GM19468 (cell line): ENCODE measurements around the gene FOXK1.
"Not testable (repeated sequence)": the region's sequence is repeated elsewhere in the genome, so short reads cannot be mapped to it uniquely, and the experiment has no call there.

ENCODE experiments used
- ATAC-seq: cut with Tn5 transposase; IDR thresholded peaks from one replicate; pipeline ENCODE4 v1.9.1; 2021; ENCODE audit warnings: mild to moderate bottlenecking, moderate library complexity, moderate number of reproducible peaks; ENCODE audit not compliant: unreplicated experiment; ENCODE audit errors: extremely low read depth

FOXK1 gene

DNA sequence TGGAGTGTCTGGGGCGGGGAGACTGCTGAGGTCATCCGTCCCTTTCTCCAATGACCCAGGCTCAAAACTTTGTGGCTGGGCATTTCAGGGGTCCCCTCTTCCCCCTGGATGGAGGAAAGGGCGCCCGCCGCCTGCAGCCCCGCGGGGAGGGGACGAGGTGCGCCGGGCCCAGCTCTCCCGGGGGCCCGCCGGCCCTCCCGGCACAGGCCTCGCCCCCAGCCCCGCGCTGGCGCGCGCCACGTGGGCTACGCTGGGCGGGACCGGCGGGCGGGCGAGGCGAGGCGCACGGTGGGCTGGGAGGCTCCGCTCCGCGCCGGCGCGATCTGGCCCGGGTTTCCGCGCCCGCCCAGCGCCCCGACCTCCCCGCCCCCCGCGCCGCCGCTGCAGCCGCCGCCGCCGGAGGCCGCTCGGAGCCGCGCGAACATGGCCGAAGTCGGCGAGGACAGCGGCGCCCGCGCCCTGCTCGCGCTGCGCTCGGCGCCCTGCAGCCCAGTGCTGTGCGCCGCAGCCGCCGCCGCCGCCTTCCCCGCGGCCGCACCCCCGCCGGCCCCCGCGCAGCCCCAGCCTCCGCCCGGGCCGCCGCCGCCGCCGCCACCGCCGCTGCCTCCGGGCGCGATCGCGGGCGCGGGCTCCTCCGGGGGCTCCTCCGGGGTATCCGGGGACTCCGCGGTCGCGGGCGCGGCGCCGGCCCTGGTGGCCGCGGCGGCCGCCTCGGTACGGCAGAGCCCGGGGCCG lies at the start of gene FOXK1:
TSS of gene FOXK1 (plus strand) at position 410 of the 735 bp plus-strand sequence. CDS start at position 424, 14 bp downstream.
- peak; percentile 67 for ATAC-seq

DNA sequence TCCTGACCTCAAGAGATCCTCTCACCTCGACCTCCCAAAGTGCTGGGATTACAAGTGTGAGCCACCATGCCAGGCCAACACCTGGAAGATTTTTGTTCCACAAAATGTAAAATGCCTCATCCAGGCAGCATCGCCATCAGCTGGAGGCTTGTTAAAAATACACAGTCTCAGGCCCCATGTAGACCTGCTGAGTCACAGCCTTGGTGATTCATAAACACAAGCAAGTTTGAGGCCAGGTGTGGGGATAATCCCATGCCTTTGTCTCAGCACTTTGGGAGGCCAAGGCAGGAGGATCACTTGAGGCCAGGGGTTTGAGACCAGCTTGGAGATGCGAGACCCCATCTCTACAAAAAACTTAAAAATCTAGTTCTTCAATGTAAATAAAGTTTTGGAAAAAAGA lies 49.1 kb upstream of the FOXK1 start:
- no peak for ATAC-seq

DNA sequence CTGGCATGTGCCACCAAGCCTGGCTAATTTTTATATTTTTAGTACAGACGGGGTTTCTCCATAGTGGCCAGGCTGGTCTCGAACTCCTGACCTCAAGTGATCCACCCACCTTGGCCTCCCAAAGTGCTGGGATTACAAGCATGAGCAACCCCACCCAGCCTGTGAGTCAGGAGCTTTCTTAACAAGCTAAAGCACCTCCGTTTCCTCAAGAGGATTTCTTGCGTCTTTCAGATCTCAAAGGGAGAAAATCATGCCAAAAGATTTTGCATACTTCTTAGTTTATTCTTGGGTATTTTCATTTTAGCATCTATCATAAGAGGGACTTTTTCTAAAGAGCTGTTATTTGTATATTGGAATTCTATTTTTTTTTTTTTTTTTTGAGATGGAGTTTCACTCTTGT lies 47.9 kb upstream of the FOXK1 start:
- no peak for ATAC-seq

DNA sequence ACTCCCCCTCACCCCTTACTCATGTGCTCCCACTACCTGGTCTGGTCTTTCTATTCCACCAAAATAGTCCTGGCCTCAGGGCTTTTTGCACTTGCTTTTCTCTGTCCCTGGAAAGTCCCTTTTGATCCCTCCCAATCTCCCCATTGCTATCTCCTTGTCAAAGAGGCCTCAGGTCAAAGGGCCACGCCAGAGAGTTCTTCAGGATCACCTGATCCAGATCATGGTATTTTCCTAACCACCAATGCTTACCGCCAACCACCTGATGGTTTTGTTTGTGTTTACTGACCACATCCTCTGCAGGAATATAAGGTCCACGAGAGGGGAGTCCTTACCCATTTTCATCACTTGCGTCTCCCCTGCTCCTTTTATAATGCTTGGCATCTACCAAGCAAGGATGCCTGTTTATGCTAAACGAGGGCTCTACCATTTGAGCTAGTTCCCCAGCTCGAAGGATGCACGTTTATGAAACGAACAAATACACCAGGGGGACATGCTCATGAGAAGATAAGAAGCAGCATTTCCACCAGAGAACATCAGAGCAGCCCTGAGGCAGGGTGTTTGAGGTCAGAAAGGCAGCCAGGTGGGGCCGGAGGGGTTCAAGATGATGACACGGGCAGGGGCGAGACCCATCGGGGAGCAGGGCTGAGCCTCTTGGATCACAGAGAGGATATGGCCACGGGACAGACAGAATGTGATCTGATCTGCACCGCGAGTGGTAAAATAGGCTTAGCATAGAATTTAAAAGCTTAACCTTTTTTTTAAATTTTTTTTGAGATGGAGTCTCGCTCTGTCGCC lies 43.1 kb upstream of the FOXK1 start:
- no peak for ATAC-seq

DNA sequence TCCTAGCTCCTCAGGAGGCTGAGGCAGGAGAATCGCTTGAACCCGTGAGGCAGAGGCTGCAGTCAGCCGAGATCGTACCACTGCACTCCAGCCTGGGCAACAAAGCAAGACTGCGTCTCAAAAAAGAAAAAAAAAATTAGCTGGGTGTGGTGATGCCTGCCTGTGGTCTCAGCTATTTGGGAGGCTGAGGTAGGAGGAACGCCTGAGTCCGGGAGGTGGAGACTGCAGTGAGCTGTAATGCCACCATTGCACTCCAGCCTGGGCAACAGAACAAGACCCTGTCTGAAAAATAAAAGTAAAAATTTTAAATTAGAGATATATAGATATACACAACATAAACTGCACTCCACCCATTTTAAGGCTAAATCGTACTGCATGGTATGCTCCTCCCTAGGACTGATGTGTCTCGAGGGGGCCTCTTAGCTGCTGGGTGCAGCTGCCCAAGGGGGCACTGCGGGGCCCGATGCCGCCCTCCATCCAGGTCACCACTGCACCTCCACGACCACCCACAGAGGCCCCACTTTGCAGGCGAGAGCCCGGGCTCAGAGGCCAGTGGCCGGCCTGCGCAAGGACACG lies 40.9 kb upstream of the FOXK1 start:
- ATAC-seq = no peak

DNA sequence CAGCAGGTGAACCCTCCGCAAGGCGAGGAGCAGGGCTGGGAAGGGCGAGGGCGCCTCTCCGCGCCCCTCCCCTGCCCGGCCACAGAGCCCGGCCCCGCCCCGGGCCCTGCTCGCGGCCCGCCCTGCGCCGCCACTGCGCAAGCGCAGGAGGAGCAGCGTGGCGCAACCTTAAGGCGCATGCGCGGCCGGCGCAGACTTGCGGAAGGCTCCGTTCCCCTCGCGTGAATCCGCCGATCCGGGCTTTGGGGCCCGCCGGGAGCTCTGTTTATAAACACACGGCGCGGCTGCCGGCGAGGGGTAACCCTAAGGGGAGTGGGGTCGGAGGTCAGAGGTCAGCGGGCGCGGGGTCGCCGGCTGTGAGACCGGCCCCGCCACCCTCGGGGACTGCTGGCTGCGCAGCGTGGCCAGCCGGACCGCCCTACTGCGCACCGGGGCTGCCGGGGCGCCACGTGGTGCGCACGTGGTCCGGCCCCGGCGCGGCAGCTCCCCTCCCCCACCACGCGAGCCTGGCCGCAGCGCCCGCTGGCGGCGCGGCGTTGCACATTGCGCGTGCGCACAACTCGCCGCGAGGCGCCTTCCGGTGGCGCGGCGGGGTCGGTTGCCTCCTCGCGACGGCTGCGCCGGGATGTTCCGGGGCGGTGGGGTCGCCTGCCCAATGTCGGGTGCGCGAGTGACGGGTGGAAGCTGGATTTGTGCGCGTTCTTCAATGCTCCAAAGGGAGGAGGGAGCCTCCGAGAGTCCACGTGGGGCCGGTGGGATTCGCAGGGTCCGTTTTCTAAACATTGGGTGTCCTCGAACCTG lies 40.2 kb upstream of the FOXK1 start:
- ATAC-seq = peak; percentile 85

GRCh38 chr7:4642468-4643203 lies 39.5 kb upstream of the FOXK1 start:
- ATAC-seq = no peak

DNA sequence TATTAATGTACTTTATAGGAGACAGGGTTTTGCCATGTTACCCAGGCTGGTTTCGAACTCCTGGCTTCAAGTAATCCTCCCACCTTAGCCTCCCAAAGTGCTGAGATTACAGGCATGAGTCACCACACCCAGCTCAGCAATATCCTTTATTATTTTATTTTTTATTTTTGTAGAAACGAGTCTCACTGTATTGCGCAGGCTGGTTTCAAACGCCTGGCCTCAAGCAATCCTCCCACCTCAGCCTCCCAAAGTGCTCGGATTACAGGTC lies 39.0 kb upstream of the FOXK1 start:
- not testable (repeated sequence) for ATAC-seq

DNA sequence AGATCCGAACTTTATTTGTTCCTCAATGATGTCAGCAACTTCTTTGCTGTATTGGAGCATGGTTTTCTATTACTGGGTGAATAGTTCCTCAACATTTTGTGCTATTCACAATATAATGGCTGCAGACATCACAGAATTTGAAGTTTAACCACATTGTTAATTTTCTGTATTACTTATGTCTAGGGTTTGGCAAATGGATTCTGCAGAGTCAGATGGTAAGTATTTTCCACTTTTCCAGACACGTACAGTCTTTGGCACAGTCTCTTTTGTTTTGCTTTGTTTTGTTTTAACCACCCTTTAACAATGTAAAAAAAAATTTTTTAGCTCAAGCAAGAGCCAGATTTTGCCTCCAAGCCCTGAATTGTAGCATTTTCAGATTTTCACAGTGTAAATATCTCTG lies 36.8 kb upstream of the FOXK1 start:
- ATAC-seq = no peak

GRCh38 chr7:4648111-4648510 lies 34.0 kb upstream of the FOXK1 start:
- ATAC-seq = no peak

- ATAC-seq = no peak
These were observed 31.6 kb upstream of the FOXK1 start for GRCh38 chr7:4650433-4651047.

GRCh38 chr7:4653771-4654170 lies 28.3 kb upstream of the FOXK1 start:
- ATAC-seq = no peak

GRCh38 chr7:4655311-4655710 lies 26.8 kb upstream of the FOXK1 start:
- ATAC-seq = no peak

GRCh38 chr7:4655896-4656295 lies 26.2 kb upstream of the FOXK1 start:
- ATAC-seq = no peak

GRCh38 chr7:4657640-4658417 lies 24.3 kb upstream of the FOXK1 start:
- ATAC-seq = no peak

DNA sequence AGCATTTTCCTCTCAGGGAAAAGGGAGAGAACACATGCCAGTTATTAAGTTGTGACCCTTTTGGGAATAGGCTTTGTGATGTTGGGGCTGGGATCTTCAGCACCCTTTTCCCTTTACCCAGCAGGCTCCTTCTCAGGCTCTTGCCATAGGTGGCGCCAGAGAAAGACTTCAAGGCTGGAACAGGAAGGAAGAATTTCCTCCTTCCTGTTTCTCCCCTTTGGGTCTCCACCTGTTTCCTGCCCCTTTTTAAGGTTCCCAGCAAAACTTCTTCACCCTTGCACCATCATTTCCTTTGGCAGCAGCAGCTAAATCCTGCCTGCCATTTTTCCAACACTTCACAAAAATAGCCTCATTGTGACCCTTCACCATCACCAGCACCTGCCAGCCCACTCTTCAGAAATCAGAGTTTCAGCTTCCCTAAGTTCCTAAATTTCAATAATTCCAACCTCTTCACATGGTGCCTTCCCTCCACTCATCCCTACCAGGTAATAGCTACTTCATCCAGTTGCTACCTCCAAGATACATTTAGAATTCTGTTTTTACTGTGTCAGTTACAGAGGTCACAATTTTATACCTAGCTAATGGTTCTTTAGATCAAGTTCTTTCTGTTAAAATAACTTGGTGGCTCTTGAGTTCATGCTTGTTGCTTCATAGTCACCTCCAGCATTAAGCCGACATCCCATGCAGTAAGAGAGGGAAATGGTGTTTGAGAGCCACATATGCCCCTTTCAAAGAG lies 22.4 kb upstream of the FOXK1 start:
- no peak for ATAC-seq

DNA sequence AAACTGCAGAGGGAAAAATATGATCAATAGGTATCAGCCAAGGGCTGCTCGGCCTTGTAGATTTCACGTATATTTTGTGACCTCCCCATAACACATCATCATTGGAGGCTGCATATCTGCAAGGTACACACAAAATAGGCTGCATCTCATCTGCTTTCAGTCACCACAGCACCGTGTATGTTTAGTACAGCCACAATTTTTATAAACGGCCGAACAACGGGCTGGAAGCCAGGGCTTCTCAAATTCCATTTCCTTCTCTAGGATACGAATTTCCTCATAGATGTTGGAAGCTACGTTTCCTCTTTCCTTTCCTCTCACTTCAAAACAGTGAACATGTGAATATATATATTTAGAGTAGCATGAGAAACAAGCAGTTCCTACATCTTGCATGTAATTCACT lies 20.2 kb upstream of the FOXK1 start:
- ATAC-seq = no peak
